Activated CD4-positive, alpha-beta T cell treated with anti-CD3 and anti-CD28 coated beads, Interleukin-10, Interleukin-2, amounts not matched to agents 100 ng/mL and 50 ng/mL, durations not matched to agents 16 hours and 8 hours (primary cell): ENCODE data around the gene AKR1C8.
"Not testable (repeated sequence)": the region's sequence is repeated elsewhere in the genome, so short reads cannot be mapped to it uniquely, and the experiment has no call there.

Source experiments
- DNase-seq: peaks from one replicate; pipeline ENCODE4 v3.0.0-alpha.2; 2020

The AKR1C8 gene

DNA sequence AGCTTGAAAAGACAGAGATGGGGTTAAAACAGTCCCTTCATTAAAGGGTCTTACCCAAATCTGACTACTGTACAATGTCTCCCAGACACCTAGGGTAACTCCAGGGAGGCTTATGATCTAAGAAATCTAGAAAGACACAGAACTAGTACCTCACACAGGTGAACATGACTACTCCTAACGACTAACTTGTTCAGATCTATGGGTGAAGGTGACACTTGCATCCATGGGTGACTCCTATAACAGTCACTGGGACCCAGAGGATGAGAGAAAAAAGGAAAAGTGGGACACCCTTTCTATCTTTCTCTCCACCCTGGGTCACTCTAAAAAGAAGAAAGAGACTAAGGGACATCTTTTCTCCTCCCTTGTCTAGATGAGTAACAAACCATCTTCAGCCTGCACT is 19.2 kb downstream of the AKR1C8 start:
- DNase-seq: no peak

DNA sequence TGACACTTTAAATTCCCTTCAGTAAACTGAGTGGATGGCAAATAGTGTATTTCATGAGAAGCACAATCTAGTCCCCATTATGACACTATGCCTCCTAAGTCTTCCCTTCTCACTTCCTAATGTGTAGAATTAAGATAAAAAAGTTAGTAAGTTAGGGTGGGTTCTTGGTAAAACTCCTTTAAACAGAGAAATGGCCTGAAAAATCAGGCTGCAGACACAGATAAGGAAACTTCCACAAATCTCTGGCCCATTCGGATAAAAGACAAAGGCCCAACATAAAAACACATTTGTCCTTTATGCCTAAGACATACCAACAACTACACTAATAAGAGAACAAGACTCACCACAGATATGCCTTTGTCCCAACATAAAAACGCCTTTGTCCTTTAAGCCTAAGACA is 21.5 kb downstream of the AKR1C8 start:
- DNase-seq: no peak

DNA sequence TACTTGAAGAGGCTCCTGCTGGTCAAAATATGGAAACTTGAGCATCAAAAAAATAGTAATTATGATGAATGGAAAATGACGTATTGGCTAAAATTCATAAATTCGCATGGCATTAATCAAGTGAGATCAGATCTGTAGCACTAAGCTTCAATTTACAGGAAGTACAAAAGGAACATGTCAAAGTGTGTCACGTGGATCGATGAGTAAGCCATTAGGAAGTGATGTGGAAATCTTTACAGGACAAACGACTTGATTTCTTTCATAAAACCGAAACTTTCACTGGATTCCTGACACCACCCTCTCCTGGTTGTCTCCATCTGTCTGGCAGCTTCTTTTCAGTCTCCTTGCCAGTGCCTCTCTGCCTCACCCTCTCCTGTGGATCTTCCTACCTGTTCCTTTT is 25.8 kb downstream of the AKR1C8 start:
- DNase-seq: no peak

DNA sequence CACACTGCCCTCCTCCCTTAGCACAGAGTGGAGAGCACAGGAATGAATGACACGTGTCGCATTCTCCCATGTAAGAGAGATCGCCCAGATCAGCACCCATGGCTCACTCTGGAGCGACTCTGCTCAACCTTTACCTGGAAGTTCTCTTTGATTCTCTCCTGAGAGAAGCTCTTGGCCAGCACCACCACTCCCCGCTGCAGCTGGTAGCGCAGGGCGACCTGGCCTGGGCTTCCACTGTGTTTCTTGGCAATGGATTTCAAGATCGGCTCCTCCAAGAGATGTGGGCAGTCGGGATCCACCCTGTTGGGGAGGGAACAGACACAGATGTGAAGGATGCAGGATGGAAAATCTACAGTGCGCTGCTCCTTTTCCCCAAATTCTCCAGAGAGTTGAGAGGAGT is 27.4 kb downstream of the AKR1C8 start:
- DNase-seq: no peak

DNA sequence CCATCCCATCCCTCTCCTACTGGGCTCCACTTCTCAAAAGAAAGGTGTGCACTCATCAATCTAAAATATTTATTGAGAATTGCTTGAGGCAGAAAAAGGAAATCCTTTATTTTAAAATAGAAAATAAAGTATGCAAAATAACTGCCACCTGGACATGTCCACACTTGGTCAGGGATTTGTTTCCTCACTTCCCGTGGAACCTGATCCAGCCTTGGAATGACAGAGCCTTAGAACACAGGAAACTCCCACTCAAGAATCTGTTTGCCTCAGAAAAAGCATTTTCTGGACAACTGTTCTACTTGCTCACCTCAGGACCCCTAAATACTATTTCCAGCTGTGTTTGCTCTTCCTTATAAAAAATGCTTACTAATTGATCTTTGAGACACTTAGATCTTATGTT is 29.0 kb downstream of the AKR1C8 start:
- no peak for DNase-seq

DNA sequence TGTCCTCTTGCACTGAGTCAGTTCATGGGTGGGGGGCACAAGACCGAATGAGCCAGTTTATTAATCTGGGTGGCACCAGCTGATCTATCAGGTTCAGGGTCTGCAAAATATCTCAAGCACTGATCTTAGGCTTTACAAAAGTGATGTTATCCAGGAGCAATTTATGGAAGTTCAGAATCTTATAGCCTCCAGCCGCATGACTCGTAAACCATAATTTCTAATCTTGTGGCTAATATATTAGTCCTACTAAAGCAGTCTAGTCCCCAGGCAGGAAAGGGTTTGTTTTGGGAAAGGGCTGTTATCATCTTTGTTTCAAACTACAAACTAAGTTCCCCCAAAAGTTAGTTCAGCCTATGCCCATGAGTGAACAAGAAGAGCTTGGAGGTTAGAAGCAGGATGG is 33.9 kb downstream of the AKR1C8 start:
- no peak for DNase-seq

DNA sequence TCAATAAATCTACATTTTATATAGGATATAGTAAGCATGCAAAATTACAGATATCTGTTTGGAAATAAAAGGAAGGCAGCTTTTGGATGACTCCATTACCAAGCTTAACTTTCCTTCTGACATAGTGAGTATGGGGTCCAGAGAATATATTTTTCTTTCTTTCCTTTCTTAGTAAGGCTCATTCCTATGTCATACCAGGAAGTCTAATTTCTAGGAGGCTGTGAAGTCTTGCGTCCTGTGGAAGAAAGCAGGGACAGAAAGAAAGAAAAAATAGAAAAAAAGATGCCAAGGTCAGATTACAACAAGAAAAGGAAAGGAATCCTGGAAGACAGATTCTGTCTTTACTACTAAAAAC is 36.3 kb downstream of the AKR1C8 start:
- no peak for DNase-seq

DNA sequence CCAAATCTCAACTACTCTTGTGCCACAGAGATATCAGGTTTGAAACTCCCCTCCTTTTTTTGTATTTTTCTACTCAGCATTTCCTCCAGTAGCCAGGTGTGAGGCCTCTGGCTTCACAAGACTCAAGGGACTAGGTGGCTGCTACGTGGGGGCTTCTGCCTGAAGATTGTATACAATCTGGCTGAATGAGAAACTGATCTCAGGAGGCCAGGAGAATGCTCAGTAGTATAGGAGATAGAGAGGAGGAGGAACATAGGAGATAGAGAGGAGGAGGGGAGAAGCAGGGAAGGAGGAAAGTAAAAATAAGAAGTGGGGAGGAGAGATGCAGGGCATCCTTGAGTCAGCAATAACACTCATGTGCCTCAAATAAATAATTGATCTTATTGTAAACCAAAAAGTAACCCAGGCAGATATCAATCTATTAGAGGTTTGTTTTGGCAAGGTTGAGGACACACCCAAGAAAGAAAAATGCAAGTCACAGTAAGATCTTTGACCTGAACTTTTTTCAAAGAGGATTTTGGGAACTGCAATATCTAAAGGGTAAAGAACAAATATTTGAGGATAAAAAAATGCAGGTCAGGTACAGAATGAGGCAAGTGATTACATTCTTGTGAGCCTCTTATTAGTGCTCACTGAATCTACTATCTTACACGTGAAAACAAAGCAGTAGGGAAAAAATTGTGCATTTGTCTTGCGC is 36.8 kb downstream of the AKR1C8 start:
- no peak for DNase-seq

DNA sequence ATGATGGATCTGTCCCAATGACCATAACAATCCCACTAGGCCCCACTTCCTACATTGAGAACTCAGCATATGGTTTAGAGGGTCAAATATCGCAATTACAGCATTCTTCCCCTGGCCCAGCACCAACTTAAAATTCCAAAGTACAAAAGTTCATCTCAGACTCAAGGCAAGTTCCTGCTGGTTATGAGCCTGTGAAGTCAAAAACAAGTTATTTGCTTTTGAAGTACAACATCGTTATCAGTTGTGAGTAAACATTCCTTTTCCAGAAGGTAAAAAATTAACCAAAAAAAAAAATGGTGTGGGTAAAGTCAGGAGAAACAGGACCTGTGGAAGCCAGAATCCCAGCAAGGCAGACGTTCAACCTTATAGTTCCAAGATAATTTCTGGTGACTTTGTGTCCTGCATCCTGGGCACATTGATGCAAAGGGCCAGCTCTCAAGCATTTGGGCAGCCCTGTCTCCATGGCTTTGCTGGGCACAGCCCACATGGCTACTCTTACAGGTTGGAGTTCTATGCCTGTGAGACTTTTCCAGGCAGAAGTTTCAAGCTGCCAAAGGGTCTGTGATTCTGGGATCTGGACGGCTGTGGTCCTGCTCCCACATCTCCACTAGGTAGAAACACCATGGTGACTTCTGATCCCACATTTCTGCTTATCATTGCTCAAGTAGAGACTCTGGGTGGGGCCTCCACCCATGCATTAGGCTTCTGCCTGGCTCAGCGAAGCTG is 37.5 kb downstream of the AKR1C8 start:
- no peak for DNase-seq

DNA sequence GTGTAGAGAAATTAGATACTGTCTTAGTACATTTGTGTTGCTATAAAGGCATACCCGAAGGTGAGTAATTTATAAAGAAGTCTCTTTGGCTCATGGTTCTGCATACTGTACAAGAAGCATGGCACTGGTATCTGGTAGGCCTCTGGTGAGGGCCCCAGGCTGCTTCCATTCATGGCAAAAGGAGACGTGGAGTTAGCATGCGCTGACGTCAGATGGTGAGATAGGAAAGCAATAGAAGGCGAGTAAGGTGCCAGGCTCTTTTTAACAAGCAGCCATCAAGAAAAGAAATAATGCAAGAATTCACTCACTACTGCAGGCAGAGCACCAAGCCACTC is 38.1 kb downstream of the AKR1C8 start:
- no peak for DNase-seq

DNA sequence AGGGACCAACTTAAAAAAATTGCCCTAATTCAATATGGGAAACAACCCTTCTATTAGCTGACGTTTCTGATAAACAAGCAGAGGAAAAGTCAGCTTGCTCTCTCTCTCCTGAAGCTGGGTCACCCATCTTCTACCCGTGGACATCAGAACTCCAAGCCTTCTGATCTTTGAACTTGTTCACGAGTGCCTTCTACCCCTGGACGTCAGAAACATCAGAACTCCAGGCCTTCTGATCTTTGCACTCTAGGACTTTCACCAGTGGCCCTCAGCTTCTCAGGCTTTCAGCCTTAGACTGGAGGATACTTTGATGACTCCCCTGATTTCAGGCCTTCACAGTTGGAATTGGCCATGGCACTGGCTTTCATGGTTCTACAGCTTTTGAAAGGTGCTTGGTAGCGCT is 41.8 kb downstream of the AKR1C8 start:
- DNase-seq: no peak

DNA sequence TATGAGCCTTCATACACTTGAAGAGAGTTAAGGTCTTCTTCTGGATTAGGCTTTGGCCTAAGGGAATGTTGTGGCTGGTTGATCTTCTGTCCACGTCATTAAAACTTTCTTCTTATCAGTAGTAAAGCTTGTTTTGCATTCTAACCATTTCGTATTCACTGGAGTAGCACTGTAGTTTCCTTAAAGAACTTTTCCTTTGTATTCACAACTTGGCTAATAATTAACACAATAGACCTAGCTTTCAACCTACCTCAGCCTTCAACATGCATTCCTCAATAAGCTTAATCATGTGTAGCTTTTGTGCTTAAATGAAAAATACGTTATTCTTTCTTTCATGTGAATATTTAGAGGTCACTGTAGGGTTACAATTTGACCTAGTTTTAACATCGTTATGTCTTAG is 42.8 kb downstream of the AKR1C8 start:
- DNase-seq: no peak

DNA sequence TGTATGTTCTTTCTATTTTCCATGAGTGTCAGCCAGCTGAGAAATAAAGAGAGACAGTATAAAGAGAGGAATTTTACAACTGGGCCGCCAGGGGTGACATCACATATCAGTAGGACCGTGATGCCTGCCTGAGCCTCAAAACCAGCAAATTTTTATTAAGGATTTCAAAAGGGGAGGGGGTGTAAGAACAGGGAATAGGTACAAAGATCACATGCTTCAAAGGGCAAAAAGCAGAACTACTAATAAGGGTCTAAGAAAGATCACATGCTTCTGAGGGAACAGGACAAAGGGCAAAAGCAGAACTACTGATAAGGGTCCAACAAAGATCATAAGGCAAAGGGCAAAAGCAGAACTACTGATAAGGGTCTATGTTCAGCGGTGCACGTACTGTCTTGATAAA is 47.3 kb downstream of the AKR1C8 start:
- DNase-seq: not testable (repeated sequence)

DNA sequence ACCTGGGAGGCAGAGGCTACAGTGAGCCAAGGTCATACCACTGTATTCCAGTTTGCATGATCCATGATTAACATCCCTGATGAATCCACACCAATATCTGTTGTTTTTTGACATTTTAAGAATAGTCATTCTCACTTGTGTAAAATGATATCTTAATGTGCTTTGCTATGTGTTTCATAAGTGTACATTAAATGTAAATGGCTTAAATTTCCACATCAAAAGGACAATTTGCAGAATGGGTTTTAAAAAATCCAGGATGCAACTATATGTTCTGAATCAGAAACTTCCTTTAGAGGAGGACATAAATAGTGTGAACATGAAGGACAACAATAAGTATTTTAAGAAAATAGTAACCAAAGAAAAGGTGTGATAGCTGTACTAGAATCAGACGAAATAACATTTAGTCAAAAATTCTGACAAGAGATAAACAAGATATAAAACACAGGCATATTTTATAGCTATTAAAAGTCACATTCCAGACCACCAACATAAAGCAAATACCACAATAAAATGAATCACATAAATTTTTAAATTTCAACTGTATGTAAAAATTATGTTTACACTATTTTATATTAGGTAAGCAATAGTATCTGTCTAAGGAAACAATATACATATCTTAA is 48.4 kb downstream of the AKR1C8 start:
- DNase-seq: no peak

DNA sequence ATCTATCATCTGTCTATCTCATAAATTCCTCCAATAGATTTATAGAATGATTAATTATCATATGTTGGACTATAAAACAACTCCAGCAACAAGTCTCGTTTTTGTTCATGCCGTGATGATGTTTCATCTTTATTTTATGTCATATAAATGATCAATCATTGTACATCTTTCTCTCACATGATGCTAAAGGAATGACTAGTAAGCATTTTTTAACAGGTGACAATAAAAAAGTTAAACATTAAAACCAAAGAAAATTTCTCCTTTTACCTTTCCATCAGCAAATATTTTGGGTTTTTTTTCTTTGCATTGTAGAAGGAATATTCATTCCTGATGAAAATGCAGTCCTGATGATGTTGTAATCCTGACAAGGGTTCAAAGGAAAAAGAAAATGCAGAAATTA is 49.4 kb downstream of the AKR1C8 start:
- no peak for DNase-seq

DNA sequence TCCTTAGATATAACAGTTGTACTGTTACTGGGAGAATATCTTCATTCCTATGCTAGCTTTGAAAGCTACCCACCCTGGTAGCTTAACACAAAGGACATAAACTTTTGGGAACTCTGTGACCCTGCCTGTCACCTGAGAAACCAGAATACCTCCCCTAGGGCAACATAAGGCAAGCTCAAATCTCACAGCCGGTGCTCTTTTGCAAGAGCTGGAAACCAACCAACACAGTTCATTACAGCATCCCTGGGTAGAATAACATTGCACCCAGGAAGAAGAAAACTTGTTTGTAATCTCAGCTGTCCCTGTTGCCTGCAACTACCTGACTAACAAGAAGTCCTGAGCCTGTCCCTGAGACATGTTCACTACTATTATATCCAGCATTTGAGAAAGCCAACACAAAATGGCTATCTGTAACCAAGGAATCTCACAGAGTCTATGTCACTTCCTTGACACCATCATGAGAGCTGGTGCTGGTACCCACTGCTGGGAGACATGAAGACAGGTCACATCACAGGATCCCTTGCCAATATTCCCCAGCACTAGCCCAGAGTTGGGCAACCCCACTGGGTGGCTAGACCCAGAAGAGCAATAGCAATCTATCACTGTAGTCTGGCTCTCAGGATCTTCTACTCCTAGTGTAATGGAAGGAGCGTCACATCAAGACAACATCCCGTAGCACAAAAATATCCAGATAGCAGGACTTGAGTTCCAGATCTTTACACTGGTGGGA is 59.5 kb downstream of the AKR1C8 start:
- DNase-seq: no peak

DNA sequence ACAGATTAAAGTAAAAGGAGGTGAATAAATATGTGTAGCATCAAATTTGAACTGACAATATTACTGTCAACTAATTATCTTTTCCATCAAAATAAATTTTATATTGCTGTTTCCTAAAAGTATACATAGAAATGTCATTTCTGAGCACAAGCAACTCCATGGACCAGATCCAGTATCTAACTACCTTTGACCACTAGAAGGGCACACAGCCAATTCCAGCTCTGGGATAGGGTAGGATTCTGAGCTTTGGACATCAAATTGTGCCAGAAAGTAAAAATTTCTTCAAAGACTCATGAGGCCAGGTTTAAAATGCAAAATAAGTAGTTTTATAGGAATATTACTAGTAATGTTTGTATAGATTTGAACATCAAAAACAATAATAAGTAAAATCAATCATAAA is 61.1 kb downstream of the AKR1C8 start:
- DNase-seq: no peak

DNA sequence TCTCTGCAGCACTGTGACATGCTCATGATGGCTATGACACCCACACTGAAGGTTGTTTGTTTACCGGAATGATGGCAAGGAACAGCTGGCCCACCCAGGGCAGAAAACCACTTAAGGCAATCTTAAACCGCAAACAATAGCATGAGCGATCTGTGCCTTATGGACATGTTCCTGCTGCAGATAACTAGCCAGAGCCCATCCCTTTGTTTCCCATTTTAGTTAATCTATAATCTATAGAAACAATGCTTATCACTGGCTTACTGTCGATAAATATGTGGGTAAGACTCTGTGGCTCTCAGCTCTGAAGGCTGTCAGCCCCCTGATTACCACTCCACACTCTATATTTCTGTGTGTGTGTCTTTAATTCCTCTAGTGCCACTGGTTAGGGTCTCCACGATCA is 65.0 kb downstream of the AKR1C8 start:
- not testable (repeated sequence) for DNase-seq

DNA sequence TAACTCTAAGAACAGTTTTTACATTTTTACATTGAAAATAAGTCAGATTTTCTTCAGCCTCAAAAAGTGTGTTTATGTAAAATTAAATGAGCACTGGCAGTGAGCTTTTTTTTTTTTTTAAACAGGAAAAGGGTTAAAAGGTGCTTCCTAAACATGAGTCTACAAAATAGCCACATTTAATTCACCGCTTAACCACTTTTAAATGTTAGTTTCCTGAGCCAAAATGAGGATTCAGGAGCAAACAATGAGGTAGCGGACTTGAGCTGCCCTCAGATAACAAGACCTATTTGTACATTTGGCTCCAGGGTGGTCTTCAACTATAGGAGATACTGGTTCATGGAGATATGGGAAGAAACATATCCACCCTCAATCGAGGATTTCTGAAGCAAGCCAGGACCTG is 67.9 kb downstream of the AKR1C8 start:
- DNase-seq: no peak

DNA sequence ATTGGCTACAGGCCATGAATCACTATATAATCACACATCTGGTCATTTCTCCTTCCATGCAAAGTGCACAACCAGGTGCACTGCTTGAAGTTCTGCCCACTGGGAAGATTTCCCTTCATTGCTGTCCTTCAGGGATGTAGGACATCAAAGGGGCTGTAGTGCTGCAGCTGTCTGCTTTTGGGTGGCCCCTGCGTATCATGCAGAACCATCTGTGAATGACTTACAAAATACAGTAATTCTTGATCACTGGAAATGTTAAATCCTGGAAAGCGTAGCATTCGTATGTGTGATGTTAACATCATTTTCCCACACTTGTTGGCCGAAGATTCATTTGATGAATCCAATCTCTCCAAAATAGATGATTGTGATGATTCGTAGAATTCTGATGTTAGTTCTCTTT is 68.3 kb downstream of the AKR1C8 start:
- no peak for DNase-seq

DNA sequence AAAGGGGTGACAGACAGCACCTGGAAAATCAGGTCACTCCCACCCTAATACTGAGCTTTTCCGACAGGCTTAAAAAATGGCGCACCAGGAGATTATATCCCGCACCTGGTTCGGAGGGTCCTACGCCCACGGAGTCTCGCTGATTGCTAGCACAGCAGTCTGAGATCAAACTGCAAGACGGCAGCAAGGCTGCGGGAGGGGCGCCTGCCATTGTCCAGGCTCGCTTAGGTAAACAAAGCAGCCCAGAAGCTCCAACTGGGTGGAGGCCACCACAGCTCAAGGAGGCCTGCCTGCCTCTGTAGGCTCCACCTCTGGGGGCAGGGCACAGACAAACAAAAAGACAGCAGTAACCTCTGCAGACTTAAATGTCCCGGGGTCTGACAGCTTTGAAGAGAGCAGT is 75.1 kb downstream of the AKR1C8 start:
- DNase-seq: not testable (repeated sequence)

DNA sequence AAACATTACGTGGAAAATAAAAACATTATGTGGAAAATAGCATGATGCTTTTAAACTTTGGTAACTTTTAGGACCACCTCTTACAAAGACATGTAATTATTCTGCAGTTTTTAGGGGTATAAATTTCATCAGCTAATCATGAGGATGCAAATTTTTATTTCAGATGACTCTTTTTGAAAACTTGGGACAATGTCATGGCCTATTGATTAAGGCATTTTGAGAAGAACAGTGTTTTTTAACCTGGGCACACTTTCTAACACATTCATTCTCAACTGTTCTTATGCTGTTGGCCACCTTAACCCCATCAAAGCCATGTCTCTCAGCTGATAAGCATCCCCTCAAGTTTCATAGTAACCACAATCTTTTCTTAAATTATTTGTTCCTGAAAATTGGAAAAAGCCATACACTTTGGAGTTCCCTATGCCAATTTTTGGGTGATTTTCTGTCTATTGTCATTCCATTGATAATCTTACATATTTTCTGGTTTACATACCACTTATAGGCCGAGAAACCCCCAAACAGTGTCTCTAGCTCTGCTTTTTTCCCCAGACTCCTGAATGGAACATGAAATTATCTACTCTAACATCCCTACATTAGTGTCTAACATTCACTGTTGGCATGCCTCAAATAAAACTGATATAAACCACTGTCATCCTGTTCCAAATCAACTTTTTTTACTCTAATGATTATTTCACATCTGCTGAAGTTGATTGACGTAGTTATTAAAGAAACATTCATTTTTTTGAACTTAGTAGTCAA is 76.1 kb downstream of the AKR1C8 start:
- no peak for DNase-seq

DNA sequence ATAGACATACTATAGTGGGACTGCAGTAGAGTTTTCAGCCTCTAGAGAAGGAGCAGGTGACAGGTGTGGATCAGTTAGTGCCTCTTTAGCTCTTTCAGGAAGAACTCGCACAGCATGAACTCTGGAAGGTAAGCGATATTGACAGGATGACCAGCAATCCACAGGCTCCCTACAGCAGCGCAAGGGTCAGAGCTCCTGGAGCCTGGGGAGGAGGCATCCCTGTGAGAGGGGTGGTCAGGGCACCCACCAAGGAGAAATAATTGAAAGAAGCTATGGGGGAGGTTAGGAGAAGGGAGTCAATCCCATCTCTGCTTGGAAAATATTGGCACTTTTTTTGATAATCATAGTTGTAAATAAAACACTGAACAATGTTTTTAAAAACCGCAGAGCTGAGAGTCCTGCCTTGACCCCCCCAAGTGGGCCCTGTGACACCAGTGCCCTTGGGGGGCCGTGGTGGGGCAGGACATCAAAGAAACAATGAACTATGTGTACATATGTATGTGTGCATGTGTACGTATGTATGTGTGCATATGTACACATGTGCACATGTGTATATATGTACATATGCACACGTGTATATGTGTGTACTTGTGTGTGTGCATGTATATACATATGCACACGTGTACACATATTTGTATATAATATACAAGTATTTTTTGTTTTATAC is 77.0 kb downstream of the AKR1C8 start:
- DNase-seq: no peak
